Peyer's patch (tissue), 4 donors: Measurements from ENCODE around the gene PRDX5. TPM values are rescaled to one million over a fixed set of nuclear protein-coding genes. Genes with fewer than 3 reads are reported as not detected.

Source experiments
- DNase-seq, 3 donors: peaks; one replicate each; pipeline ENCODE4 v3.0.0-alpha.2; 2017 to 2019
- H3K27ac ChIP-seq, 4 donors: fragments of 200-600 bp; sonication (generic); one replicate each; pipeline ENCODE4 v1.5.1; 2016 to 2019
- H3K27me3 ChIP-seq, 2 donors: fragments of 200-600 bp; sonication (generic); one replicate each; pipeline ENCODE4 v1.5.1; 2019
- H3K36me3 ChIP-seq, 3 donors: fragments of 200-600 bp; sonication (generic); one replicate each; pipeline ENCODE4 v1.5.1; 2016 to 2019
- H3K4me1 ChIP-seq, 4 donors: fragments of 200-600 bp; sonication (generic); one replicate each; pipeline ENCODE4 v1.5.1; 2016 to 2019
- H3K4me3 ChIP-seq, 4 donors: fragments of 200-600 bp; sonication (generic); 1 replicate in 3 of 4; 2 replicates in 1 of 4; pipeline ENCODE4 v1.5.1; 2016 to 2019; ENCODE audit warnings: mild to moderate bottlenecking in 1 of 4
- H3K9me3 ChIP-seq, 4 donors: fragments of 200-600 bp; sonication (generic); one replicate each; pipeline ENCODE4 v1.5.1; 2016 to 2019; ENCODE audit warnings: mild to moderate bottlenecking in 1 of 4
- CTCF ChIP-seq, 6 experiments: fragments of 450-650 bp in 4 of 6; fragments of 200-600 bp in 2 of 6; sonication (generic) in 1 of 6; IDR thresholded peaks; one replicate each; pipeline ENCODE4 v1.5.1; 2017 to 2019; ENCODE audit warnings: antibody characterized with exemption in 6 of 6, mild to moderate bottlenecking in 3 of 6, moderate library complexity in 1 of 6
- POLR2A ChIP-seq, 2 donors: fragments of 450-650 bp; IDR thresholded peaks; one replicate each; pipeline ENCODE4 v1.5.1; 2017; ENCODE audit warnings: antibody characterized with exemption in 2 of 2, mild to moderate bottlenecking in 2 of 2, moderate library complexity in 2 of 2
- total RNA-seq, 4 donors: library from RNA; depleted of rRNA; stranded (reverse); fragments of >200 nt; gene quantifications; one replicate each; pipeline ENCODE4 v1.1.0, GENCODE V29; 2016

PRDX5 gene
- total RNA-seq, 4 donors from 2014 or later = 202 to 345 (median 268) TPM

GRCh38 chr11:64359712-64360445, 42.0 kb downstream of the PRDX5 start:
- TF ChIP-seq CTCF (IDR thresholded peaks at IDR 0.05) (no peak), POLR2A (IDR thresholded peaks at IDR 0.05) (no peak)
- Histone ChIP-seq H3K4me1 (peaks cover 11 to 41% (median 23%) of the 10 kb centered on the region in 4 donors), H3K27ac (peak overlapping the region; percentile 73 to 86 (median 86)), H3K9me3 (no peaks in the 10 kb centered on the region), H3K27me3 (no peaks in the 10 kb centered on the region), H3K4me3 (peak overlapping the region; percentile 59 to 99 (median 84)), H3K36me3 (peaks cover 0 to 40% (median 0%) of the 10 kb centered on the region in 3 donors)
- DNase-seq = peak in 1 of 3 donors; percentile 52

GRCh38 chr11:64360448-64360921, 42.6 kb downstream of the PRDX5 start:
- Histone ChIP-seq H3K4me1 (peaks cover 11 to 37% (median 23%) of the 10 kb centered on the region in 4 donors), H3K27ac (peak overlapping the region in 1 of 4 donors; percentile 73), H3K27me3 (no peaks in the 10 kb centered on the region), H3K9me3 (no peaks in the 10 kb centered on the region), H3K4me3 (peak overlapping the region; percentile 59 to 99 (median 84)), H3K36me3 (peaks cover 0 to 46% (median 0%) of the 10 kb centered on the region in 3 donors)
- DNase-seq = no peak
- TF ChIP-seq POLR2A (IDR thresholded peaks at IDR 0.05) (no peak), CTCF (IDR thresholded peaks at IDR 0.05) (no peak)

GRCh38 chr11:64361659-64362058, 43.7 kb downstream of the PRDX5 start:
- no peaks in the 10 kb centered on the region for H3K27me3 ChIP-seq
- H3K4me3 ChIP-seq = no peak overlapping the region
- H3K27ac ChIP-seq = no peak overlapping the region
- no peaks in the 10 kb centered on the region for H3K9me3 ChIP-seq
- peaks cover 0 to 57% (median 0%) of the 10 kb centered on the region in 3 donors for H3K36me3 ChIP-seq
- TF ChIP-seq CTCF (IDR thresholded peaks at IDR 0.05) (no peak), POLR2A (IDR thresholded peaks at IDR 0.05) (no peak)
- peaks cover 11 to 31% (median 23%) of the 10 kb centered on the region in 4 donors for H3K4me1 ChIP-seq
- DNase-seq = no peak

- Histone ChIP-seq H3K27me3 (no peaks in the 10 kb centered on the region), H3K9me3 (no peaks in the 10 kb centered on the region), H3K27ac (no peak overlapping the region), H3K36me3 (peaks cover 0 to 64% (median 0%) of the 10 kb centered on the region in 3 donors), H3K4me3 (no peak overlapping the region), H3K4me1 (peaks cover 11 to 29% (median 22%) of the 10 kb centered on the region in 4 donors)
- no peak for DNase-seq
- TF ChIP-seq CTCF (IDR thresholded peaks at IDR 0.05) = no peak
- TF ChIP-seq POLR2A (IDR thresholded peaks at IDR 0.05) = no peak
Observed at GRCh38 chr11:64362339-64362738, 44.4 kb downstream of the PRDX5 start.

GRCh38 chr11:64364435-64364834, 46.5 kb downstream of the PRDX5 start:
- TF ChIP-seq POLR2A (IDR thresholded peaks at IDR 0.05) = no peak
- no peak for TF ChIP-seq CTCF (IDR thresholded peaks at IDR 0.05)
- Histone ChIP-seq H3K27me3 (no peaks in the 10 kb centered on the region), H3K27ac (peak overlapping the region in 1 of 4 donors; percentile 11), H3K36me3 (peaks cover 0 to 83% (median 0%) of the 10 kb centered on the region in 3 donors), H3K9me3 (no peaks in the 10 kb centered on the region), H3K4me3 (no peak overlapping the region), H3K4me1 (peaks cover 2 to 13% (median 9%) of the 10 kb centered on the region in 4 donors)
- peak in 1 of 3 donors; percentile 36 for DNase-seq
